Stimulated activated CD8-positive, alpha-beta memory T cell treated with anti-CD3 and anti-CD28 coated beads, Interleukin-7, amount 100 ng/mL, for 4 hours (primary cell): ENCODE measurements around the gene AAMP.
A peak's percentile ranks its signal among the peaks of the same experiment; 100 is the strongest.

ENCODE experiments used
- DNase-seq, 2 donors: peaks; one replicate each; pipeline ENCODE4 v3.0.0-alpha.2; 2020; ENCODE audit warnings: low read depth in 2 of 2

Gene AAMP

DNA sequence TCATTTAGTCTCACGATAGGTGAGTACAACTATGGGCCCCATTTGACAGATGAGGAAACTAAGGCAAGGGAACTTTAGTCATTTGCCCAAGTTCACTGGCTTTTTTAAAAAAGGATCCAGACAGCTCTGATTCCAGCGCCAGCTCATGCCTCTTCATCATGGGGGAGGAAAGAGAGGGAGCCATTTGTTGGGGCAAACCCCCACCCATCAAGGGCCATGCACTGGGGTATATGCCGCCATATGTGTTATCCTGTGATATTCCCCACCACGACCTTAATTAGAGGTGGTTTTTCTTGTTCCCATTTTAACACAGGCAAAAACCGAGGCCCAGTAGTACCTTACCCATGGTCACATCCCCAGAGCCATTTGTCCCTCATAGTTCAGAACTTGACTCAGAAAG, 9.8 kb downstream of the AAMP start:
- DNase-seq, result no peak

DNA sequence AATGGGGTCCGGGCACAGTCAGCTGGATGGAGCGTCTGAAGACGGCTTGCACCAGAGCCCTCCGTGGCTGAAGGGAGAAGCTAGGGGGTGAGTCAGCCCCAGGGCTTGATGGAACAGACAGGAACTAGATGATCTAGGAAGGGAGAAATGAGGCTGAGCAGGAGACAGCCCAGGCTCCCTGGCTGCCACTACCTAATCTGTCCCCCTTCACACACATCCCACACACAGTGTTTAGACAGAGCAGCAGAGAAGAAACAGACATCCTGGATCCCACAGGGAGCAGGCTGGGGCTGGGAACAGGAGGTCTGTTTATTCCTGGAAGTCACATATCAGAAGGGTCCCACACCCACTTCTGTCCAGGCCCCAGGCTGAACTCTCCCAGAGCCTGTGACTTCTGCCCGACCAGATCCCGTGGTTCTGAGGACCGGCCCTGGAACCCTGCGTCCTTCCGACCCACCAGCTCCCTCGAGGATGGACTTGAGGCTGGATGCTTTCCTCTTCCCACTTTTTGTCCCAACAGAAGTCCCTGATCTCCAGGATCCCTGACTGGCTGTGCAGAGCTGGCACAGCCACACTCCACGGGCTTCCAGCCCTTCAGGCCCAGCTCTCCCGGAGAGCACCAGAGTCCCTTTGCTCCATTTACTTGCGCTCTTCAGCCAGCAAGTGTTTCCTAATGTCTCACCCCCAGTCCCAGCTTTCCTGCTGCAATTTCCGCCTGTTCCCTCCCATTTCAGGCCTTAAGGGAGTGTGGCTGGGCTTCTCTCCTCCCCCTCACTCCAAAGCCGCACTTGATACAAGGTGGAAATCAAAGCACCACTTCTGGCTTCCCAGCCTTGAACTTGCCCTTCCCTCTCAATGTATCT, 10.6 kb downstream of the AAMP start:
- DNase-seq, result no peak

DNA sequence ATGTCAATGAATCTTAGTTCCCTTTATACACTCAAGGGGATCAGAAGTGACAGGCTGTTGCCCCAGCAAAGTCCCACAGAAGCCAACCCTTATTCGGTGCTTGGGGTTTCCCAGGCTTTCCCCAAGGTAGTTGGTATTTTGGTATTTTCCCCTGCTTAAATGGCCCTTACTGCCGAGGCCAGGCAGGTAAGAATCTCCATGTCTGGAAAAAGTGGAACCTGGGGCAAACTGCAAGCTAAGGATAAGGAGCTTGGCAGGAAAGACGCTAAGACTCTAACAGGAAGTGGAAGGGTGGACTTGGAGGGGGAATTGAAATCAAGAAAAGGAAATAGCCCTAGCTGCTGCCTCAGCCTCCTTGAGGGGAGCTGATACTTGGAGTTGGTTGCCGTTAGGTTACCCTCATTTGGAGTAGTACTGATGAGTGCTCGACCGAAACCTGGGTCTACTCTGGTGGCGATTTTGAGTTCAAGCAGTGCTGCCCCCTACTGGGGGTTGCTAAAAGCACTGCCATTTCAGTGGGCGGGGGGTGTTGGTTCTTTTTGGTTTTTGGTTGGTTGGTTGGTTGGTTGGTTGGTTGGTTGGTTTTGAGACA, 12.5 kb downstream of the AAMP start:
- peak; percentile 38 to 42 for DNase-seq

DNA sequence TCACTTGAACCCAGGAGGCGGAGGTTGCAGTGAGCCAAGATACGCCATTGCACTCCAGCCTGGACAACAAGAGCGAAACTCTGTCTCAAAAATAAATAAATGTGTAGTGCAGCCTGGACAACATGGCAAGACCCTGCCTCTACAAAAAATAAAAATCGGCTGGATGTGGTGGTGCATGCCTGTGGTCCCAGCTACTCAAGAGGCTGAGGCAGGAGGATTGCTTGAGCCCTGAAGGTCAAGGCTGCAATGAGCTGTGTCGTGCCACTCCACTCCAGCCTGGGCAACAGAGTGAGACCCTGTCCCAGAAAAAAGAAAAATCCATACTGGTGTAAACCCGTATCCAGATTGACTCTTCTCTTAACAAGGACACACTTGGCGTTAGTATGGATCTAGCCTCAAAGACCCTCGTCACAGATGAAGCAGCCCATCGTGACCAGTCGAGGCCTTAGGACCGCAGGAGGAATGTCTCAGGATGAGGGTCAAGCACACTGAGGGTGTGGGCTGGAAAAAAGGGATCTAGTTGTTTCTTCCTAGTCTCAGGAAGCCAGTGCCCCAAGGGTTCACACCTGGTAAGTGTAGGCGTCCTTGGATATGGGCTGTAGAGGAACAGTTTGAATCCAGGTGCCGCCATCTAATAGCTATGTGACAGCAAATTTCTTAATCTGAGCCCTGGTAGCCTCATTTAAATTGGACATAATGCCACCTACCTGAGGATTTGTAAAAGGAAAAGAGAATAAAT, 13.2 kb downstream of the AAMP start:
- no peak for DNase-seq

DNA sequence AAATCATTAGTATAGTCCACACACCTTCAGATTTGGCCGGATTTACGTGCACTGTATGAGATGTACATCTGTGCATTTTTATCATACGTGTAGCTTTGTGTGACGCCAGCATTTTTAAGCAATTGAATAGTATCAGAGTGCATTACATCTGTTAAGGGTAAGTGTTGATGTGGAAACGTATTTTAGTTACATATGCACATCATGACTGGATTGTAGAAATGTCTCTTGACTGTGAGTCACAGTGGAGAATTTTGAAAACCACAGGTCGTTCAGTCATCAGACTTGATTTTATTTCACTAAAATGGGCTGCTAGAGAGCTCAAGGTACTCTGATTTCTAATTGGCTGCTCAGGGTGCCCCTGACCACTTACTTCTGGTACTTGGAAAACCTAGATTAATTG, 14.5 kb downstream of the AAMP start:
- DNase-seq, result no peak

DNA sequence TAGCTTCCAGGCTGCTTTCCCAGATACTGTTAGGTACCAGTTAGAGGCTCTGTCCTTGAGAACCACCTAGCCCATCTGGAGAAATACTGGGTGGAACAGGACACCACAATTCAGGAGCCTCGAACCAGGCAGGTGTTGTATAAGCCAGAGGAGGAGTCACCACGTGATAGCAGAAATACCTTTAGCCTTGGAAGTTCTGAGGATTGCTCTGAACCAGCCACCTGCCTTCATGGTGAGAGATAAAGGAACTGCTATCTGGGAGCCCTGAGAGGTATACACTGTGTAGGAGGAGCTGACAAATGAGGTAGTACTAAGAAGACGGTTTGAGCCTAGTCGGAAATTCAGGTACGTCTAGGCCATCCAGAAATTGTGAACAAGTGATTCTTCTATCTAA, 16.7 kb downstream of the AAMP start:
- no peak for DNase-seq

DNA sequence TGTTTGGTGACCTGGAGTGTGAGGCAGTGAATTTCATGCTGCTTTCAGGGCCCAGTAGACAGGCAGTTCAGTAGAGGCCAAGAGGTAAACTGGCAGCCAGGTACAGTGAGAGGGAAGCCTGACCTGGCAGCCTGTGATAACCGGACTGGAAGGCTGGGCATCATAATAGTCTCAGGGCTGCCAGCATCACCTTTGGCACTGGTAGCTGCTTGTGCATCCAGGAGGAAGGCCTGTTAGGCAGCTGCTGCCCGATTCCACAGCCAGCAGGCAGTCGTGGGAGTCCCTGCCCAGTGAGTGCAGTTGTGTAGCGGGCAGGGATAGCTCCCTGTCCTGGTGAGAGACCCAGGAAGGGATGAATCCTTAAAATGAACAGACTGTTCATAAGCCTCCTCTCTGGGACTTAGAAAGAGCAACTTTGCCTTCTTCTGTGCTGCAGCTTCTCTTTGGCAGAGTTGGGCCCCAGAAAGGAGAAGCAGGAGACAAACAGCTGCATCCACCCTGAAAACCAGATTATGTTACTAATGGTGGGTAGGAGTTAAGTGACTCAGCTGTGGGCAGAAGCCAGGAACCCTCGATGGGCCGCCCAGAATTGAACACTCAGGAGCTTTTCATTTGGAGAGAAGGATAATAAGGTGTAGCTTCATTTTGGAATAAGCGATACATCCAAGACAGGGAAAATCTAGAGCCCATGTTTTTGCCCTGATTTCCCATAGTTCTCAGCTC, 17.3 kb downstream of the AAMP start:
- DNase-seq, result no peak

DNA sequence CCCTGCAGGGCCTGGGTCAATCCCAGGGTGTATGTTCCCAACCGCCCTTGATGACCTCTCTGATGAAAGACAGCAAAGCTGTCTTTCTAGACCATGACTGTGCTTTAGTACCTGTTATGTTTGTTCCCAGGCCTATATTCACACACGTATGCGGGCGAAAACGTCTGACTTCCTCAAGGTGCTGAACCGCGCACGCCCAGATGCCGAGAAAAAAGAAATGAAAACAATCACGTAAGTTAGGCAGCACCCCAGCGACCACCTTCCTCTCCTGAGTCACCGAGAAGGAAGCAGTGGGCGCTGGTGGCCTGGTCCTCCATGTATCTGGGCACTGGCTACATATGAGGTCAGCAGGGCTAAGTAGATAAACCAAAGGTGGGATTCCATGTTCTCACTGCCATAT, 20.2 kb downstream of the AAMP start:
- no peak for DNase-seq

DNA sequence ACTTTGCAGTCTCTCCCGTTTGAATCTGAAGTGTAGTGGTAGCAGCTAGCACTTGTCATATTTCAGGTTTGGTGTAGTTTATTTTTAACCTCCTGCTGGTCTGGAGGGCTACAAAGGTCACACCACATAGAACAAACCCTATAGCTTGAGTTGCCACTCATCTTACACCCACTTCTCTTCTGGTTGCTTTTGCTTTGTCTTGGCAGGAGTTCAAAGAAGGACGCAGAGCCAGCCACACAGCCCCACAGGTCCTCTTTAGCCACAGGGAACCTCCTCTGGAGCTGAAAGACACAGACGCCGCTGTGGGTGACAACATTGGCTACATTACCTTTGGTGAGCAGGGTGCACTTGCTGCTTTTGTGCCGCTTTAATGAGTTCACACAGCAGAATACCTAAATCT, 24.7 kb downstream of the AAMP start:
- no peak for DNase-seq

DNA sequence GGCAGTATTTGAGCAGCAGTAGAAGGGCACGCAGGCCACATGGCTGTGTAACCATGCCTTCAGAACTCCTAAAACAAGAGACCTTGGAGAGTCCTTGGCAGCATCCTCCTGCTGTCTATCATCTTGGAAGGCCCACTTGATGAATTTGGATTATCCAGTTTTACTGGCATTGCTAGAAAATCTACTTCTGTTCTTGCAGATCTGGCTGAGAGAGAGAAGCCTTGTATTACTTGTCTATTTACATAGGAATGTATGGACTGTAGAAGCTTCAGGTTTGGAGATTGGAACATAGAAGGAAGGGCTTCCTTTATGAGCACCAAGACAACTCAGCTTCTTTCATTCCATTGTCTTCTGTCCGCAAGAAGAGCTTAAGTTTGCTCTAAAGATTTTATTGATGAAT, 25.3 kb downstream of the AAMP start:
- no peak for DNase-seq

DNA sequence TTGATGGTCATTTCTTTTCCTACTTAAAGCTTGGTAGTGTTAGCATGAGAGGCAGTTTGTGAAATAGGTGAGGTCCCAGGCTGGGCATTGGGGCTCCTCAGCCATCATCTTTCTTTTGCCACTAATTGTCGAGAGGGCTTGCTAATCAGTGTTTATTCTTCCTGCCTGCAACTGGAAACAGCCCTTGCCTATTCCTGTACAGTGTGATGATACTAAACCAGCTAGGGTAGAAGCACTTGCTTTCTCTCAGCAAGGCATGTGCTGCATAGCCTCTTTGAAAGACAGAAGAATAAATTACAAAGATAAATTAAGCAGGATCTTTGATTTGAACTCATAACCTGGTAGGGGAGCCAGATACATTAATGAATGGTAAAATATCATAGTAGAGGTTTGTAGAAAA, 25.7 kb downstream of the AAMP start:
- DNase-seq, result no peak

DNA sequence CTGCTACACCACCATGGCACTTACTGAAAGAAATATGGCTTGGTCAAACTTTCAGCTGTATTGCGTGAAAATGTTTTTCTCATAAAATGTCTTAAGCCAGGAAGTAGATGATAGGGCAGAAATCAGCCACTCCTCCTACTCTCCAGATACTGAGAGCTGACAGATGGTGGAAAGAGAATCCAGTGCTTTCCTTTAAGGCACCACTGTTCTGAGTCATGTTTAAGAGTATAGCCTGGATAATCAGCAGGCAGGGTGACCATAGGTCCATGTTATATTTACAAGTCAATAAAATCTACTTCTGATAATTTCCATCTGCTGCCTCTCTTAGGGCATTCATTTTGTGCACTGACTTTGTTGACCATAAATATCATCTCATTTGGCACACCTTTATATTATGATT, 31.1 kb downstream of the AAMP start:
- no peak for DNase-seq

DNA sequence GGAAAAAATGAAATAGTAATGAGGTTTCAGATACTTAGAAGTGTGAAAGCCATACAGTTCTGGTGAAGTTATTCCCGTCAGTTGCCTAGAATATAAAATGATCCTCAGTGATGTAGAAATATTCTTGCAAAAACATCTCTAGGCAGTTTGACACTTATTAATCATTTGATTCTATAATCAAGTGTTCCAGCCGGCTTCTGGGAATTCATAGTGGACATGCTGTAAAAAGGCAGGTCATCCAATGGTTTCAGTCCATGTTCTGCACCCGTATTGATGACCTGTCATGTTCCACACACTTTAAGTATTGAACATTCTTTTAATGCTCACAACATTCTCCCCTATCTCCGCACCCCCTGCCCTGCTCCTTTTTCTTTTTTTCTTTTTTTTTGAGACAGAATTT, 33.1 kb downstream of the AAMP start:
- DNase-seq, result no peak

DNA sequence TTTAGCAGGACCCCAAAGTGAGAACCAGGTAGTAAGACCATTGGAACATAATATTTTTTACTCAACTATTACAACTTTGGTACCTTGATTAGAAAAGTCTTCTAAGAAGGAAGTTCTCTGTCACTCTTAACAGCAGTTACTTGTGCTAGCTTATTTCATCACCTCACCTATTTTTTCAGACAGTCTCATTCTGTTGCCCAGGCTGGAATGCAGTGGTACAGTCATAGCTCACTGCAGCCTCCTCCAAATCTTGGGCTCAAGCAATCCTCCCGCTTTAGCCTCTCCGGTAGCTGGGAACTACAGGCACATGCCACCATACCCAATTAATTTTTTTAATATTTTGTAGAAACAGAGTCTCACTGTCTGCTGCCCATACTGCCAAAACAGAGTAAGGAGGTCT, 34.9 kb downstream of the AAMP start:
- DNase-seq, result no peak

DNA sequence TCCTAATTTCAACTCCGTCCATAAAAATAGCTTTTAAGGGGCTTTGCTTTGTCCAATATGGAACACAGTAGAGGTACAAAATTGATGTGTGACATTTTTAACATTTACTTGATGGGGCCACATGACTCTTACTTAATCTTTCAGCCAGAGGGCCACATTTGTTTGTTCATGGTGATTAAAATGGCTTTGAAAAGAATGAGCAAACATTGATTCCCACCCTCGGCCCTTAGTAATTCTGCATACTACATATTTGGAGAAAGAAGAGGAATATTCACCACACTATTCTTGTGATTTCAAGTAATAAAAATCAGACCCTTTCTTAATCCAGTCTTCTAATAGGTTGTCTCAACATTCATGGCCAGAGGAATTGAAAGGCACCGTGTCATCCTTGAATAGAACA, 35.4 kb downstream of the AAMP start:
- no peak for DNase-seq

DNA sequence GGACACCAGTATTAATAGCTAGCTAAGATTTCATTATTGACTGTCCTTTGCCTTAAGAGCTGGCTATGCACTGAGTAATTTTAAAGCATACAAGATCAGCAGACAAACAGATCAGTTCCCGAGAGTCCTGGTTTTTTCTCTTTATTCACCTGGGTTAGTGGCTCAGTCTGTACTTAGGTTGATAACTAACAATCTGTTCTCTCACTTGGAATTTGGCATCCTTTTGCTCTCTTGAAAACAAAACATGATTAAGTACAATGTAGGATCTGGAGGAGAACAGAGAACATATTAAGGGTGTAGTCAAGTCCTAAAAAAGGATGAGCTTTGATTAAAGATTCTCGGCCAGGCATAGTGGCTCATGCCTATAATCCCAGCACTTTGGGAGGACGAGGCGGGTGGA, 36.4 kb downstream of the AAMP start:
- DNase-seq, result no peak

DNA sequence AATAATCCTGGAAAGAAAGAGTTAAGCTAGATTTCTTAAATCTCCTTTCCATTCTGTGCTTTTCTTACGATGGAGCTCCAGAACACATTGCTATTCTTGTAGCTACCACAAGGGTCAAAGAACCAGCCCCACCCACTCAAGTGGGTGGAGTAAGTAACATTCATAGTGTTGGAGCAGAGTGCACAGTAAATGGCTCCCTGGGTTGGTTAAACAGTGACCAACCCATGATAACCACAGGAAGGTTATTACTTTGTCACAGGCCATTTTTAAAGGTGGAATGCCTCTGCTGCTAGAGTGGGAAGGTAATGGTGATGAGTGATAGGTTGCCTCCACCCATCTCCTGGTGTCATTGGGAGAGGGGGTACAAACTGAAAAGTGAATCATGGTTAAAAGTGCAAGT, 39.1 kb downstream of the AAMP start:
- peak in 1 of 2 donors; percentile 10 for DNase-seq

DNA sequence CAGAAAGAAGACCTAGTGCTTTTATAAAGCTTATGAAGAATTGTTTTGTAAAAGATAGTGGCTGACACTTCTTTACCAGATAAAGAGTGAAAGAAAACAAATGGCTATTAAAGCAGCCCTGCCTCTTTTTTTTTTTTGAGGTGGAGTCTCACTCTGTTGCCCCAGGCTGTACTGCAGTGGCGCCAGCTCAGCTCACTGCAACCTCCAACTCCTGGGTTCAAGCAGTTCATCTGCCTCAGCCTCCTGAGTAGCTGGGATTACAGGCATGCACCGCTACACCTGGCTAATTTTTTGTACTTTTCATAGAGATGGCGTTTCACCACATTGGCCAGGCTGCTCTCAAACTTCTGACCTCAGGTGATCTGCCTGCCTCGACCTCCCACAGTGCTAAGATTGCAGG, 40.1 kb downstream of the AAMP start:
- DNase-seq, result no peak

DNA sequence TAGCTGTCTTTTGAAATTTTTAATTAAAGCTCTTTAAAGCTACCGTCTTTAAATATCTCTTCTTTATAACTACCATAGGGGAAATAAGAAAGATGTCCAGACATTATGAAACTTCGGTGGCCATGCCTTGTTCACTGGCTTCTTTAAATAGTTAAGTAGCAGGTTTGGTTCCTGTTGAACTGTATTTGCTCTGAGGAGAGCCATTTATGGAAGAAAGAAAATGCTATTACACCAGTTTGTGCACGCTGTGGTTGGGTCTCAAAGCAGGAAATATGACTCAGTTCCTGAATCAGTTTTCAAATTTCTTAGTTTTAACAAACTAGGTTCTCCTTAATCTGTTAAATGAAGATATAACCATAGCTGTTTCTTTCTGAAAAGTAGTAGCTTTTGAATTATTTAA, 40.7 kb downstream of the AAMP start:
- peak; percentile 21 to 39 for DNase-seq

DNA sequence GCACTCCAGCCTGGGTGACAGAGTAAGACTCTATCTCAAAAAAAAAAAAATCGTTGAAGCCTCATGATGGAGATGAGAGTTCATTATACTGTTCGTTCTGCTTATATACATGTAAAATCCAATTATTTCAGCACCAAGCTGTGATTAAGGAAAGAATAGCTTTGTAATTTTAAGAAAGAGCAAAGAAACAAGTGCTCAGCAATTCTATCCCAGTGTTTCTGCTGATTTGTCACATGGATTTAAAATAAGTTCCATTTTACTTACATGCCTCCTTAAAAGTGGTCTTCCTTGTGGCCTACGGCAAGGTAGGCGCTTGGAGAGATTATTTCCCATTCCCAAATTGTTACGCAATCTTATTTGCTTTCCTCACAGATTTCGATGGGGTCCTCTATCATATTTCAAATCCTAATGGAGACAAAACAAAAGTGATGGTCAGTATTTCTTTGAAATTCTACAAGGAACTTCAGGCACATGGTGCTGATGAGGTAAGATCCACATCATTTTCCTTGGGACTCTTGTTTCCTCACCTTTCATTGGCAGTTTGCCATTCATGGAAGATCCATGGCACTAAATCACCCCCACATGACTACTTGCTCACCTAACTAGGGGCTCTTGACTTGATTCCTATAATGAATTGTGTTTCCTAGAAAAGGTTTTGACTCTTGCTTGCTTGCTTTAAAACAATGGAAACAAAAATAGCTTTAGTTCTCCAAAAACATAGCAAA, 41.4 kb downstream of the AAMP start:
- DNase-seq, result no peak

DNA sequence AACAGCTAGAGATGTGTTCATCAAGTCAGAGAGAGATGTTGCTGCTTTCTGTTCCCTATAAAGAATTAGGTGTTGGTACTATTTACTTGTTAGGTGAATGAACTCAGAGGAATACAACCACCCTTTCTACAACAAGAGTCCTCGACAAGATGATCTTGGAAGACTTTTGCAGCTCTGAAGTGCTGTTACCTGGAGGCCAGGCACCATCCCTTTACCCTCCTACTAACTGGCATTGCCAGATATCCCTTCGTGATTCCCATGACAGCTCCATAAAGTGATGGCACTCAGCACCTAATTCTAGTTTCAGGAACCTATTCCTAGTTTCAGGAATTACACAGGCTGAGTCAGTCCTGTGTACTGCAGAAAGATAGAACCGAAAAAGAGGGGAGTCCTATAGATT, 43.0 kb downstream of the AAMP start:
- no peak for DNase-seq

DNA sequence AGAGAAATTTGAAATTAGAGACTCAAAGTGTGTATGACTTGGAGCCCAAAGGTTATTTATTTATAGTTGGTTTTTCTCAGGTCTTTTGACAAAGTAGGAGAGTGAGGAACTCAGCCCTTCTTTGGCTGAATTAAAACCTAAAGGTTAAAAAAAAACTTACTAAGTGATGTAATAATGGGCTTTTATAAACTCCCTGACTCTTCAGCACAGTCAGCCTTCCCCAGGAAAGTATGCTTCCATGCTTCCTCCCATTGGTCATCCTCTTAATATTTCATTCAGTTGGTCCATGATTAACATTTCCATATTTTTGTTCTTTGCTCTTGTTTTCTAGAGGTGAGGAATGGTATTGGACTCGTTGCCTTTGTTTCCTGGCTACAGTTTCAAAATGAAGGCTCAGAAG, 45.8 kb downstream of the AAMP start:
- DNase-seq, result no peak
